ENCODE data around the gene ABHD2. TPM values are rescaled to one million over a fixed set of nuclear protein-coding genes. Genes with fewer than 3 reads are reported as not detected.
A peak's percentile ranks its signal among the peaks of the same experiment; 100 is the strongest.

Gene ABHD2
- total RNA-seq, 1 experiment from 2014 or later: 15.6 TPM

- H4K20me1 ChIP-seq (ENCODE audit: control insufficient read depth, insufficient read depth, insufficient read length): no peaks in the 10 kb centered on the region
- no peak overlapping the region for H3T11ph ChIP-seq (ENCODE audit: low read length)
- no peak overlapping the region for H4K91ac ChIP-seq (ENCODE audit: insufficient read length, low read depth, low read length)
- H3K4me2 ChIP-seq (ENCODE audit: insufficient read depth, insufficient read length, low read length): no peak overlapping the region
- H3K4ac ChIP-seq (ENCODE audit: low read depth, low read length): no peak overlapping the region
- no peak for TF ChIP-seq CTCF (conservative IDR thresholded peaks at IDR 0.05)
- H2AK5ac ChIP-seq (ENCODE audit: insufficient read length, low read length): no peak overlapping the region
- H3K14ac ChIP-seq (ENCODE audit: insufficient read depth, low read length): no peak overlapping the region; the same call in 1 of the 2 replicates
- H3K9me3 ChIP-seq (ENCODE audit: control insufficient read depth, low read depth, low read length): no peaks in the 10 kb centered on the region
- no peak overlapping the region for H2AFZ ChIP-seq (ENCODE audit: low read length)
- peak overlapping the region; percentile 0 for H3K18ac ChIP-seq (ENCODE audit: insufficient read length, low read depth, low read length)
- no peak overlapping the region for H2BK120ac ChIP-seq (ENCODE audit: low read depth, low read length, poor library complexity, severe bottlenecking)
- H3K27ac ChIP-seq (ENCODE audit: insufficient read length, low read depth, low read length): peak overlapping the region; percentile 81
- H3K27me3 ChIP-seq (ENCODE audit: insufficient read depth, low read length): no peaks in the 10 kb centered on the region
- H2BK20ac ChIP-seq (ENCODE audit: low read depth, low read length, poor library complexity, severe bottlenecking): no peak overlapping the region
- H3K27ac Mint-ChIP-seq: peak overlapping the region; percentile 45 to 85 (median 70); a peak in 5 of 7 replicates
- no peak overlapping the region for H4K5ac ChIP-seq (ENCODE audit: insufficient read length, low read depth, low read length)
- no peaks in the 10 kb centered on the region for H3K79me1 ChIP-seq (ENCODE audit: insufficient read depth, low read depth, low read length, poor library complexity, severe bottlenecking)
- no peaks in the 10 kb centered on the region for H3K79me2 ChIP-seq (ENCODE audit: insufficient read depth, low read length)
- H3K4me1 Mint-ChIP-seq: peaks cover 54 to 65% of the 10 kb centered on the region in 2 experiments
- H3K4me1 ChIP-seq (ENCODE audit: insufficient read depth, low read length): peaks cover 7% of the 10 kb centered on the region
- H3K23ac ChIP-seq (ENCODE audit: insufficient read length, low read depth, low read length): no peak overlapping the region
- H3K9me3 Mint-ChIP-seq: no peaks in the 10 kb centered on the region
- H3K56ac ChIP-seq (ENCODE audit: insufficient read length, low read depth, low read length): no peak overlapping the region
- H3K23me2 ChIP-seq (ENCODE audit: insufficient read length, low read depth, low read length, poor library complexity, severe bottlenecking): peaks cover 4% of the 10 kb centered on the region
- no peak overlapping the region; a peak in 1 of 5 replicates for H3K4me3 Mint-ChIP-seq
- H2BK12ac ChIP-seq (ENCODE audit: insufficient read length, low read depth, low read length): no peak overlapping the region
- H3K9ac ChIP-seq (ENCODE audit: extremely low read depth, insufficient read length, low read length): no peak overlapping the region
- H3K27me3 Mint-ChIP-seq (ENCODE audit: low read depth): no peaks in the 10 kb centered on the region
- H3K36me3 Mint-ChIP-seq (ENCODE audit: insufficient read depth in 1 of 3, low read depth in 3 of 3): peaks cover 7 to 11% (median 7%) of the 10 kb centered on the region in 3 experiments; a peak in 5 of 7 replicates
- peak; percentile 75 for DNase-seq
- no peak overlapping the region for H2BK15ac ChIP-seq (ENCODE audit: low read depth, low read length)
- H2BK5ac ChIP-seq (ENCODE audit: insufficient read length, low read length): no peak overlapping the region
- no CpG with 5 or more reads among the region's 4 CpGs for WGBS (ENCODE audit: extremely low coverage, insufficient read length, low lambda C conversion rate)
- no peak overlapping the region for H4K8ac ChIP-seq (replicated peaks; ENCODE audit: insufficient read length, low read depth, low read length)
Measured at GRCh38 chr15:89197503-89197971, 109.3 kb downstream of the ABHD2 start.
